HUES48 (cell line): ENCODE measurements around the gene MAMDC2.

Source experiments
- H3K27ac ChIP-seq: one replicate; pipeline ENCODE4 v1.7.0; 2013; ENCODE audit warnings: low read depth, low read length, inconsistent platforms
- H3K27me3 ChIP-seq: 2 replicates; pipeline ENCODE4 v1.6.1; 2013; ENCODE audit warnings: mild to moderate bottlenecking, low read length; ENCODE audit not compliant: control insufficient read depth, insufficient read depth
- H3K36me3 ChIP-seq: 2 replicates; pipeline ENCODE4 v1.6.1; 2013; ENCODE audit warnings: low read length; ENCODE audit not compliant: control insufficient read depth, insufficient read depth
- H3K4me1 ChIP-seq: 2 replicates; pipeline ENCODE4 v1.6.1; 2013; ENCODE audit warnings: mild to moderate bottlenecking, low read length; ENCODE audit not compliant: control insufficient read depth, insufficient read depth
- H3K4me3 ChIP-seq: 2 replicates; pipeline ENCODE4 v1.5.1; 2013; ENCODE audit warnings: mild to moderate bottlenecking, low read depth, low read length
- H3K9ac ChIP-seq: 2 replicates; pipeline ENCODE4 v1.6.1; 2013; ENCODE audit warnings: mild to moderate bottlenecking, low read depth, low read length, moderate library complexity
- H3K9me3 ChIP-seq: 2 replicates; pipeline ENCODE4 v1.6.1; 2013; ENCODE audit warnings: low read length; ENCODE audit not compliant: control insufficient read depth, insufficient read depth

Gene MAMDC2

GRCh38 chr9:70065572-70065971, 21.9 kb downstream of the MAMDC2 start:
- H3K9me3 ChIP-seq: no peaks in the 10 kb centered on the region
- no peak overlapping the region for H3K4me3 ChIP-seq
- no peaks in the 10 kb centered on the region for H3K27me3 ChIP-seq
- peaks cover 11% of the 10 kb centered on the region for H3K4me1 ChIP-seq
- no peaks in the 10 kb centered on the region for H3K36me3 ChIP-seq
- no peak overlapping the region for H3K9ac ChIP-seq
- H3K27ac ChIP-seq: no peak overlapping the region

GRCh38 chr9:70066418-70066817, 22.8 kb downstream of the MAMDC2 start:
- no peaks in the 10 kb centered on the region for H3K9me3 ChIP-seq
- H3K27ac ChIP-seq: no peak overlapping the region
- no peaks in the 10 kb centered on the region for H3K36me3 ChIP-seq
- no peak overlapping the region for H3K9ac ChIP-seq
- H3K27me3 ChIP-seq: no peaks in the 10 kb centered on the region
- H3K4me1 ChIP-seq: peaks cover 2% of the 10 kb centered on the region; the same call in 1 of the 2 replicates
- H3K4me3 ChIP-seq: no peak overlapping the region

GRCh38 chr9:70066874-70067273, 23.2 kb downstream of the MAMDC2 start:
- no peaks in the 10 kb centered on the region for H3K36me3 ChIP-seq
- no peaks in the 10 kb centered on the region for H3K9me3 ChIP-seq
- H3K27me3 ChIP-seq: no peaks in the 10 kb centered on the region
- H3K27ac ChIP-seq: no peak overlapping the region
- no peaks in the 10 kb centered on the region for H3K4me1 ChIP-seq
- no peak overlapping the region for H3K4me3 ChIP-seq
- H3K9ac ChIP-seq: no peak overlapping the region

GRCh38 chr9:70069704-70070103, 26.1 kb downstream of the MAMDC2 start:
- Histone ChIP-seq H3K4me3 (no peak overlapping the region), H3K4me1 (no peaks in the 10 kb centered on the region), H3K27ac (peak overlapping the region; percentile 5), H3K36me3 (no peaks in the 10 kb centered on the region), H3K9ac (no peak overlapping the region), H3K27me3 (no peaks in the 10 kb centered on the region), H3K9me3 (no peaks in the 10 kb centered on the region)

- Histone ChIP-seq H3K27me3 (no peaks in the 10 kb centered on the region), H3K27ac (no peak overlapping the region)
Observed at GRCh38 chr9:70073193-70073592, 29.5 kb downstream of the MAMDC2 start.

GRCh38 chr9:70073756-70074155, 30.1 kb downstream of the MAMDC2 start:
- Histone ChIP-seq H3K9ac (no peak overlapping the region), H3K9me3 (no peaks in the 10 kb centered on the region), H3K36me3 (no peaks in the 10 kb centered on the region), H3K4me3 (no peak overlapping the region), H3K4me1 (0 out of 2 replicates have a peak, but pooled peaks cover 5% of the 10 kb centered on the region), H3K27ac (no peak overlapping the region), H3K27me3 (no peaks in the 10 kb centered on the region)

More at GRCh38 chr9:70073193-70073592, 29.5 kb downstream of the MAMDC2 start:
- H3K4me1 ChIP-seq: no peaks in the 10 kb centered on the region
- H3K4me3 ChIP-seq: no peak overlapping the region
- H3K9ac ChIP-seq: no peak overlapping the region
- no peaks in the 10 kb centered on the region for H3K36me3 ChIP-seq
- H3K9me3 ChIP-seq: no peaks in the 10 kb centered on the region

- Histone ChIP-seq H3K27ac (no peak overlapping the region), H3K27me3 (no peaks in the 10 kb centered on the region), H3K9me3 (no peaks in the 10 kb centered on the region), H3K9ac (no peak overlapping the region), H3K36me3 (no peaks in the 10 kb centered on the region), H3K4me3 (no peak overlapping the region), H3K4me1 (peaks cover 24% of the 10 kb centered on the region)
Observed at GRCh38 chr9:70076678-70077077, 33.0 kb downstream of the MAMDC2 start.

GRCh38 chr9:70079417-70080037, 35.9 kb downstream of the MAMDC2 start:
- Histone ChIP-seq H3K4me1 (peaks cover 33% of the 10 kb centered on the region), H3K9ac (no peak overlapping the region), H3K36me3 (no peaks in the 10 kb centered on the region), H3K27ac (no peak overlapping the region), H3K4me3 (0 out of 2 replicates have a peak overlapping the region, but pooled peaks have one; percentile 18), H3K27me3 (no peaks in the 10 kb centered on the region), H3K9me3 (no peaks in the 10 kb centered on the region)

- no peak overlapping the region for H3K27ac ChIP-seq
- H3K36me3 ChIP-seq: no peaks in the 10 kb centered on the region
- H3K27me3 ChIP-seq: no peaks in the 10 kb centered on the region
- H3K9me3 ChIP-seq: no peaks in the 10 kb centered on the region
- peaks cover 33% of the 10 kb centered on the region for H3K4me1 ChIP-seq
- H3K9ac ChIP-seq: no peak overlapping the region
- no peak overlapping the region for H3K4me3 ChIP-seq
Observed at GRCh38 chr9:70080481-70081119, 37.0 kb downstream of the MAMDC2 start.

- Histone ChIP-seq H3K36me3 (no peaks in the 10 kb centered on the region), H3K27me3 (no peaks in the 10 kb centered on the region), H3K9ac (no peak overlapping the region), H3K27ac (no peak overlapping the region), H3K4me1 (peaks cover 33% of the 10 kb centered on the region), H3K9me3 (no peaks in the 10 kb centered on the region), H3K4me3 (no peak overlapping the region)
Observed at GRCh38 chr9:70081120-70081495, 37.5 kb downstream of the MAMDC2 start.

- Histone ChIP-seq H3K9ac (no peak overlapping the region), H3K27me3 (no peaks in the 10 kb centered on the region), H3K4me3 (no peak overlapping the region), H3K4me1 (peaks cover 31% of the 10 kb centered on the region), H3K9me3 (no peaks in the 10 kb centered on the region), H3K27ac (no peak overlapping the region), H3K36me3 (no peaks in the 10 kb centered on the region)
Observed at GRCh38 chr9:70083429-70083828, 39.8 kb downstream of the MAMDC2 start.
